CD4-positive, alpha-beta T cell treated with Interleukin-1 beta for 1 hour (primary cell): ENCODE measurements around the gene FBXL13.

Experiments used
- DNase-seq, 2 donors: peaks; one replicate each; pipeline ENCODE4 v3.0.0-alpha.2; 2020 to 2022

FBXL13 gene

GRCh38 chr7:102890292-102890970, 184.2 kb downstream of the FBXL13 start:
- no peak for DNase-seq

GRCh38 chr7:102889851-102890250, 184.7 kb downstream of the FBXL13 start:
- no peak for DNase-seq

- DNase-seq = no peak
Measured at GRCh38 chr7:102888561-102889233, 185.9 kb downstream of the FBXL13 start.

GRCh38 chr7:102883098-102883860, 191.3 kb downstream of the FBXL13 start:
- DNase-seq = no peak

GRCh38 chr7:102875700-102876295, 198.8 kb downstream of the FBXL13 start:
- DNase-seq = no peak

GRCh38 chr7:102874966-102875365, 199.6 kb downstream of the FBXL13 start:
- DNase-seq = no peak

- no peak for DNase-seq
Measured at GRCh38 chr7:102874166-102874829, 200.3 kb downstream of the FBXL13 start.

GRCh38 chr7:102873470-102874165, 201.0 kb downstream of the FBXL13 start:
- no peak for DNase-seq

- no peak for DNase-seq
Measured at GRCh38 chr7:102872460-102872859, 202.1 kb downstream of the FBXL13 start.

GRCh38 chr7:102869195-102869594, 205.4 kb downstream of the FBXL13 start:
- DNase-seq = no peak

GRCh38 chr7:102866535-102867215, 207.9 kb downstream of the FBXL13 start:
- DNase-seq = no peak

- no peak for DNase-seq
Measured at GRCh38 chr7:102864958-102865357, 209.6 kb downstream of the FBXL13 start.

GRCh38 chr7:102860351-102860811, 214.2 kb downstream of the FBXL13 start:
- no peak for DNase-seq

- no peak for DNase-seq
Measured at GRCh38 chr7:102859799-102860125, 214.8 kb downstream of the FBXL13 start.

GRCh38 chr7:102859084-102859798, 215.4 kb downstream of the FBXL13 start:
- no peak for DNase-seq

- no peak for DNase-seq
Measured at GRCh38 chr7:102856036-102856435, 218.6 kb downstream of the FBXL13 start.

GRCh38 chr7:102849538-102849937, 225.1 kb downstream of the FBXL13 start:
- DNase-seq = no peak

- DNase-seq = no peak
Measured at GRCh38 chr7:102849079-102849478, 225.5 kb downstream of the FBXL13 start.

- no peak for DNase-seq
Measured at GRCh38 chr7:102845346-102845745, 229.2 kb downstream of the FBXL13 start.

- DNase-seq = no peak
Measured at GRCh38 chr7:102843850-102844249, 230.7 kb downstream of the FBXL13 start.

- DNase-seq = no peak
Measured at GRCh38 chr7:102842284-102842683, 232.3 kb downstream of the FBXL13 start.
